Neural progenitor cell (in vitro differentiated cells): ENCODE results near the gene MCF2L2.

ENCODE experiments used
- CTCF ChIP-seq: fragments of 200-600 bp; sonication (generic); IDR thresholded peaks from 2 replicates; pipeline ENCODE4 v1.5.1; 2017; ENCODE audit warnings: antibody characterized with exemption, mild to moderate bottlenecking
- EZH2phosphoT487 ChIP-seq: fragments of 200-600 bp; sonication (generic); IDR thresholded peaks from 2 replicates; pipeline ENCODE4 v1.6.1; 2017; ENCODE audit warnings: antibody characterized with exemption

GRCh38 chr3:183293966-183294365 lies 134.5 kb downstream of the MCF2L2 start:
- TF ChIP-seq EZH2phosphoT487 (no peak), CTCF (no peak)
